NT2/D1 (cell line): ENCODE data around the gene CEP85L.

ENCODE experiments used
- YY1 ChIP-seq: IDR thresholded peaks from 2 replicates; pipeline ENCODE4 v1.6.1; 2011; ENCODE audit not compliant: insufficient read length, insufficient read depth
- ZNF274 ChIP-seq: IDR thresholded peaks from 2 replicates; pipeline ENCODE4 v1.6.1; 2011; ENCODE audit warnings: mild to moderate bottlenecking, low read depth, low read length

DNA sequence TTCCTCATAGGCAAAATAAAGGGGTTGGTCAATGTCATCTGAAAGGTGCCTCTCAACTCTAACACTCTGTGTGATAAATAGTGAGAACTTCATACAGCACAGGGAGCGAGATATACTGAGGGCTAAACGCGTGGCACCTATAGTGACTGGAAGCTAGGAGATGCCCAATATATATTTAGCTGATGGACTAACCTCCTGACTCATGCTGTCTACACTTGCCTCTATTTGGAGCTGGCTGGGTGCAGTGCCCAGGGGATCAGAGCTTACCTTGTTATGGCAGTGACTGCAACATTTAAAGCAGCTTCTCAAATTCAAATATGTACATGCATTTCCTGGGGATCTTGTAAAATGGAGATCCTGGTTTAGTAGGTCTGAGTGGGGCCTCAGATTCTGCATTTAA lies 214.9 kb downstream of the CEP85L start:
- TF ChIP-seq ZNF274 (no peak), YY1 (no peak)
